ENCODE data around the gene SLC39A11. TPM values are rescaled to one million over a fixed set of nuclear protein-coding genes. Genes with fewer than 3 reads are reported as not detected.

The SLC39A11 gene
- total RNA-seq, 2 donors from 2014 or later = 27.8 to 39.6 TPM

DNA sequence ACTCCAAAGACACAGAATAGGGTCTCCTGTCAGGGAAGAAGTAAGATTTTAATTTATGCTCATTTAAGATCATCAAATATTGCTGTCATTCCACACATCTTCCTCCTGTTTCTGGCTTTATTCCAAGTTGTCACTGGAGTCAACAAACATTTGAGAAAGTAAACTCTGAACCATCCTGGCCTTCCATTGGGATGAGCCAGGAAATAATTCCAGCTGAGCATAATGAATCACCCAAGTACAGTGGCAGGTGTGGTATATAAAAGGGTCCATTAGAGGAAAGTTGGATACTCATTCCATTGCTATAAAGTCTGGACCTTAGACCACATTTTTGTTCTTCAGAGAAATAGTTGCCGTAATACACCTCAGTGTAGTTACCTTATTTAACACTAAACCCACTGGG is 246.1 kb downstream of the SLC39A11 start:
- Histone ChIP-seq H3K4me3 (no peak overlapping the region), H3K9me3 (no peaks in the 10 kb centered on the region), H3K4me1 (no peaks in the 10 kb centered on the region), H3K27ac (no peak overlapping the region), H3K27me3 (no peaks in the 10 kb centered on the region), H3K36me3 (replicated peaks in 1 of 2; ENCODE audit: insufficient read depth in 1 of 2, low read depth in 2 of 2) (no peaks in the 10 kb centered on the region)
- intact Hi-C loops (cut with DNase I) = no loop called here
- DNase-seq (no peak), ATAC-seq (no peak)
- TF ChIP-seq POLR2A (IDR thresholded peaks at IDR 0.05) = no peak
- TF ChIP-seq, protein P1, sequence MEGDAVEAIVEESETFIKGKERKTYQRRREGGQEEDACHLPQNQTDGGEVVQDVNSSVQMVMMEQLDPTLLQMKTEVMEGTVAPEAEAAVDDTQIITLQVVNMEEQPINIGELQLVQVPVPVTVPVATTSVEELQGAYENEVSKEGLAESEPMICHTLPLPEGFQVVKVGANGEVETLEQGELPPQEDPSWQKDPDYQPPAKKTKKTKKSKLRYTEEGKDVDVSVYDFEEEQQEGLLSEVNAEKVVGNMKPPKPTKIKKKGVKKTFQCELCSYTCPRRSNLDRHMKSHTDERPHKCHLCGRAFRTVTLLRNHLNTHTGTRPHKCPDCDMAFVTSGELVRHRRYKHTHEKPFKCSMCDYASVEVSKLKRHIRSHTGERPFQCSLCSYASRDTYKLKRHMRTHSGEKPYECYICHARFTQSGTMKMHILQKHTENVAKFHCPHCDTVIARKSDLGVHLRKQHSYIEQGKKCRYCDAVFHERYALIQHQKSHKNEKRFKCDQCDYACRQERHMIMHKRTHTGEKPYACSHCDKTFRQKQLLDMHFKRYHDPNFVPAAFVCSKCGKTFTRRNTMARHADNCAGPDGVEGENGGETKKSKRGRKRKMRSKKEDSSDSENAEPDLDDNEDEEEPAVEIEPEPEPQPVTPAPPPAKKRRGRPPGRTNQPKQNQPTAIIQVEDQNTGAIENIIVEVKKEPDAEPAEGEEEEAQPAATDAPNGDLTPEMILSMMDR (IDR thresholded peaks at IDR 0.05) = no peak
- WGBS, 2 donors = 94% methylated on average over 1 of the region's 1 CpG

DNA sequence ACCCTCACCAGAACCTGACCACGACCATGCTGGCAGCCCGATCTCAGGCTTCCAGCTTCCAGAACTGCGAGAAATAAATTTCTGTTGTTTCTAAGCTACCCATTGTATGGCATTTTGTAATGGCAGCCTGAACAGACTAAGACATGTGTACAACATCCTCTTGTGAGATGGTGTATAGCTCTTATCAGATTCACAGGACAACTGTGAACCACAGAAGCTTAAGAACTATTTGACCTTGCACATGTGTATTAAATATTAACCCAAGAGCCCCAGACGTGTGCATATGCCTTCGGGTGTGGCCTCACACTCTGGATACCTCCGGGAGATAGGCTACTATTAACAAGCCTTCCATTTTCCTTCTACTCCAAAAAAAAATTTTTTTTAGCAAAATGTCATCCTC is 248.9 kb downstream of the SLC39A11 start:
- Histone ChIP-seq H3K27me3 (no peaks in the 10 kb centered on the region), H3K36me3 (replicated peaks in 1 of 2; ENCODE audit: insufficient read depth in 1 of 2, low read depth in 2 of 2) (no peaks in the 10 kb centered on the region), H3K4me3 (no peak overlapping the region), H3K9me3 (no peaks in the 10 kb centered on the region), H3K27ac (no peak overlapping the region), H3K4me1 (no peaks in the 10 kb centered on the region)
- TF ChIP-seq POLR2A (IDR thresholded peaks at IDR 0.05) = no peak
- DNase-seq (no peak), ATAC-seq (no peak)
- intact Hi-C loops (cut with DNase I) = no loop called here
- WGBS, 2 donors = 65 to 78% methylated on average over 6 of the region's 6 CpGs

DNA sequence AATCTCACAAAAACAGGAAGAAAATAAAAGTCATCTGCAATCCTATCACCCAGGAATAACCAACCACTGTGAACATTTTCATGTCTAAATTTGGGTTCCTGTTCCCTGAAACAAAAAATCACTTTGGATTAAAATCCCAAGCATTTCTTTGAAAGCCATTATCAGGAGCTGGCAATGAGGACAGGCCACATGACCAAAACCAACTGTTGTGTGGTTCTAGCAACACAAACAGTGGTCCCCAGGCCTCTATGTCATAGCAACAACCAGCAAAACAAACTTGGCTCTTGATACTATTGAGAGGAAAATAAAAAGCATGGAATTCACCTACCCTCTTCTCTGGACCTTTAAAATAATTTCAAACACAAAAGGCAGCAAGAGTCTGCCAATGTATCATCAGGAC is 252.5 kb downstream of the SLC39A11 start:
- intact Hi-C loops (cut with DNase I) = no loop called here
- no peak for ATAC-seq
- no peaks in the 10 kb centered on the region for H3K9me3 ChIP-seq
- TF ChIP-seq POLR2A (IDR thresholded peaks at IDR 0.05) = no peak
- TF ChIP-seq, protein P1 (IDR thresholded peaks at IDR 0.05) = no peak
- no peak overlapping the region for H3K27ac ChIP-seq
- no peaks in the 10 kb centered on the region for H3K4me1 ChIP-seq
- DNase-seq = no peak
- H3K36me3 ChIP-seq (replicated peaks in 1 of 2; ENCODE audit: insufficient read depth in 1 of 2, low read depth in 2 of 2) = no peaks in the 10 kb centered on the region
- no peak overlapping the region for H3K4me3 ChIP-seq
- no peaks in the 10 kb centered on the region for H3K27me3 ChIP-seq

DNA sequence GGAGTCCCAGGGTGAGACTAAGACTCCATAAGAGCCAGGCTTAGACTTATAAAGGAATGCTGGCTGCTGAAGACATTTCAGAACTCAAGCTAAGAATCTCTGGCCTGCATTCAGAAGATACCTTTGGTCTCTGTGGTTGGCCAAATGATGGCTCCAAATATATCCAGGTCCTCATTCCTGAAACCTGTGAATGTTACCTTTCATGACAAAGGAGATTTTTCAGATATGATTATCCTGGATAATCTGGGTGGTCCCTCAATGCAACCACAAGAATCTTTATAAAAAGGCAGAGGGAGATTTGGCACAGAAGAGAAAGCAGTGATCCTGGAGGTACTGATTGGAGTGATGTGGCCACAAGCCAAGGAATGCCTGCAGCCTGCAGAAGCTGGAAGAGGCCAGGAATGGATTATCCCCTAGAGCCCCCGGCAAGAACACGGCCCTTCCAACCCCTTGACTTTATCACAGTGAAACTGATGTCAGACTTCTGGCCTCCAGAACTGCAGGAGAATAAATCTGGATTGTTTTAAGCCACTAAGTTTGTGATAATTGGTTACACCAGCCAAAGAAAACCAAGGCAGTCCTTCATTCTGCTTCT is 253.3 kb downstream of the SLC39A11 start:
- Histone ChIP-seq H3K4me1 (no peaks in the 10 kb centered on the region), H3K27me3 (no peaks in the 10 kb centered on the region), H3K9me3 (no peaks in the 10 kb centered on the region), H3K27ac (no peak overlapping the region), H3K4me3 (no peak overlapping the region), H3K36me3 (replicated peaks in 1 of 2; ENCODE audit: insufficient read depth in 1 of 2, low read depth in 2 of 2) (no peaks in the 10 kb centered on the region)
- TF ChIP-seq, protein P1 (IDR thresholded peaks at IDR 0.05) = no peak
- no peak for TF ChIP-seq POLR2A (IDR thresholded peaks at IDR 0.05)
- WGBS, 2 donors = 94 to 100% methylated on average over 2 of the region's 2 CpGs
- ATAC-seq (no peak), DNase-seq (no peak)
- intact Hi-C loops (cut with DNase I) = no loop called here

DNA sequence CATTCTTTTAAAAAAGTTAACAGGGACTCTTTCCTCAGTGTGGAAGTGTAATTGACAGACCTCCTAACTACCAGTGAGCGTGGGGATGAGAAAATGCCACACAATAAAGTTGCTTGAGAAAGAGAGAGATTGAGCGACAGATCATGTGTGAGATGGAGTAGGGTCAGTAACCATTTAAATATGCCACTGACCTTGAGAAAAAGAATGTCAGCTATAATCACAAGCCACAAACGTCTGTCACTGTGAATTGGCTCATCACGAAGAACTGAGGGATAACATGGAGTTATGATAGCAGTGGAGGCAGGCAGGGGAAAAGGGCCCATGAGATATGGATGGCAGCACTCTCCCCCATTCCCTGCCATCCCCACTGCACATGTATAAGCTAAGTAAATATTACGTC is 253.9 kb downstream of the SLC39A11 start:
- DNase-seq (no peak), ATAC-seq (no peak)
- Histone ChIP-seq H3K9me3 (no peaks in the 10 kb centered on the region), H3K27me3 (no peaks in the 10 kb centered on the region), H3K36me3 (replicated peaks in 1 of 2; ENCODE audit: insufficient read depth in 1 of 2, low read depth in 2 of 2) (no peaks in the 10 kb centered on the region), H3K4me1 (no peaks in the 10 kb centered on the region), H3K27ac (no peak overlapping the region), H3K4me3 (no peak overlapping the region)
- TF ChIP-seq POLR2A (IDR thresholded peaks at IDR 0.05) = no peak
- 79 to 83% methylated on average over 5 of the region's 5 CpGs for WGBS, 2 donors
- intact Hi-C loops (cut with DNase I) = no loop called here

DNA sequence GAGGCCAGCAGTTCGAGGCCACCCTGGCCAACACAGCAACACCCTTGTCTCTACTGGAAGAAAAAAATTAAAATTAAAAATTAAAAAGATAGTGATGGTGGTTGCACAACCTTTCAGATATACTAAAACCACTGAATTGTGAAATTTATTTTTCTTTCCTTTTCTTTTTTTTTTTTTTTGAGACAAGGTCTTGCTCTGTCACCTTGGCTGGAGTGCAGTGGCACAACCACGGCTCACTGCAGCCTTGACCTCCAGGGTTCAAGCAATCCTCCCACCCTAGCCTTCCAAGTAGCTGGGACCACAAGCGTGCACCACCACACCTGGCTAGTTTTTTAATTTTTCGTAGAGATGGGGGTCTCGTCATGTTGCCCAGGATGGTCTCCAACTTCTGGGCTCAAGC is 254.4 kb downstream of the SLC39A11 start:
- ATAC-seq (no peak), DNase-seq (no peak)
- no peaks in the 10 kb centered on the region for H3K36me3 ChIP-seq (replicated peaks in 1 of 2; ENCODE audit: insufficient read depth in 1 of 2, low read depth in 2 of 2)
- intact Hi-C loops (cut with DNase I) = no loop called here
- 92 to 94% methylated on average over 5 of the region's 5 CpGs for WGBS, 2 donors
- TF ChIP-seq, protein P1 (IDR thresholded peaks at IDR 0.05) = no peak
- TF ChIP-seq POLR2A (IDR thresholded peaks at IDR 0.05) = no peak
- no peaks in the 10 kb centered on the region for H3K9me3 ChIP-seq
- H3K27ac ChIP-seq = no peak overlapping the region
- no peaks in the 10 kb centered on the region for H3K4me1 ChIP-seq
- no peak overlapping the region for H3K4me3 ChIP-seq
- no peaks in the 10 kb centered on the region for H3K27me3 ChIP-seq

Data from body of pancreas (tissue), 4 donors.